ENCODE results near the gene PHF21A. TPM values are rescaled to one million over a fixed set of nuclear protein-coding genes. Genes with fewer than 3 reads are reported as not detected.

Gene PHF21A
- total RNA-seq, 4 donors from 2014 or later: 16.1 to 73.0 (median 22.1) TPM

DNA sequence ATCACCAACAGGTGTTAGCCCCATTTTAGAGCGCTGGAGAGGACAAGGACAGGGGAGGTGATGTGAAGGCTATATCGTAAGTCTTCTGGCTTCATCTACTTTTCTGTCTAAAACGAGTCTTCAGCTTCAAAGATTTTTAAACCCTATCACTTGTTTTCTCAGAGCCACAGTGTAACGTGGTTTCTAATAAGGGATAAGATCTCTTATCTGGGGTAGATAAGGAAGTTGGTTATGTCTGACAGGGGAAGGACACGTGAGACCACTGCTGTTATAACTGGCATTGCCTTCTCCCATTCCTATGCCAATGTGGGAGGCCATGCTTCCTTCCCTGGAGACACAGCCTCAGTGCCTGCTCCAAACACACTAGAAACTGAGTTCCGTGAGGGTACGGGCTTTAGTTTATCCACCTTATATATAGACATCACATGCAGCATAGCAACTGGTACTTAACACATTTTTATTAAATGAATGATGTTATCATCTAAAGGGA is 159.5 kb downstream of the PHF21A start:
- TF ChIP-seq, protein P1, sequence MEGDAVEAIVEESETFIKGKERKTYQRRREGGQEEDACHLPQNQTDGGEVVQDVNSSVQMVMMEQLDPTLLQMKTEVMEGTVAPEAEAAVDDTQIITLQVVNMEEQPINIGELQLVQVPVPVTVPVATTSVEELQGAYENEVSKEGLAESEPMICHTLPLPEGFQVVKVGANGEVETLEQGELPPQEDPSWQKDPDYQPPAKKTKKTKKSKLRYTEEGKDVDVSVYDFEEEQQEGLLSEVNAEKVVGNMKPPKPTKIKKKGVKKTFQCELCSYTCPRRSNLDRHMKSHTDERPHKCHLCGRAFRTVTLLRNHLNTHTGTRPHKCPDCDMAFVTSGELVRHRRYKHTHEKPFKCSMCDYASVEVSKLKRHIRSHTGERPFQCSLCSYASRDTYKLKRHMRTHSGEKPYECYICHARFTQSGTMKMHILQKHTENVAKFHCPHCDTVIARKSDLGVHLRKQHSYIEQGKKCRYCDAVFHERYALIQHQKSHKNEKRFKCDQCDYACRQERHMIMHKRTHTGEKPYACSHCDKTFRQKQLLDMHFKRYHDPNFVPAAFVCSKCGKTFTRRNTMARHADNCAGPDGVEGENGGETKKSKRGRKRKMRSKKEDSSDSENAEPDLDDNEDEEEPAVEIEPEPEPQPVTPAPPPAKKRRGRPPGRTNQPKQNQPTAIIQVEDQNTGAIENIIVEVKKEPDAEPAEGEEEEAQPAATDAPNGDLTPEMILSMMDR (IDR thresholded peaks at IDR 0.05): no peak
- no peak for ATAC-seq (ENCODE audit: low FRiP score)
- no peak for DNase-seq (ENCODE audit: low spot score)

DNA sequence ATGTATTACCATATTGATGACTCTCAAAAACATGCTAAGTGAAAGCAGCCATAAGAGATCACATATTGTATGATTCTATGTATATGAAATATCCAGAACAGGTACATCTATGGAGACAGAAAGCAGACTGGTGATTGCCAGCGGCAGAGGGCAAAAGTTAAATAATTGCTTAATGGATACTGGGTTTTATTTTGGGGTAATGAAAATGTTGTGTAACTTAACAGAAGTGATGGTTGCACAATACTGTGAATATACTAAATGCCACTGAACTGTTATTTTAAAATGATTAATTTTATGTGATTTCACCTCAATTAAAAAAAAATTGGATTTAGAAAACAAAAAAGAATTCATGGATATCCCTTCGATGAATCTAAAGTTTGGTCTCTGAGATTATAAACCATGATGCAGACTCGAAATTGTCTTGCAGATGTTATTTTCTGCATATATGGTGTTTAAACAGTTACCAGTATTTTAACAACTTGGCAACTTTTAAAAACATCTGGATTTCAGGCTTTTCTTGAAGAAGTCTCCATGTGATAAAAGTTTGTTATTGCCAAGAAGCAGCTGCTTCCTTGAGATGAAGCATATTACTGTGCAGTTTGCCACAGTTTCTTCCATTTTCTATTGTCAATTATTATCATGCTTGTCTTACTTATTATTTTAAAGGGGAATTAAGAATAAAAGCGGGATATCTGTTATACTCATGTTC is 160.7 kb downstream of the PHF21A start:
- ATAC-seq (ENCODE audit: low FRiP score): no peak
- DNase-seq (ENCODE audit: low spot score): no peak
- TF ChIP-seq, protein P1 (IDR thresholded peaks at IDR 0.05): no peak

DNA sequence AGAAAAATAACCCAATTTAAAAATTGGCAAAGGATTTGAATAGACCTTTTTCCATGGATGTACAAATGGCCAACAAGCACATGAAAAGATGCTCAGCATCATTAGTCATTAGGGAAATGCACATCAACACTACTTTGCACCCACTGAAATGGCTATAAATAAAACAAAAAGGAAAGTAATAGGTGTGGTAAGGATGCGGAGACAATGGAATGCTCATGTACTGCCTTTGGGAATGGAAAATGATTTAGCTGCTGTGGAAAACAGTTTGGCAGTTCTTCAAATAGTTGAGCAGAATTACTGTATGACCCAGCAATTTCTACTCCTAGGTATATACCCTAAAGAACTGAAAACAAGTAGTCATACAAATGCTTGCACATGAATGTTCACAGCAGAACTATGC is 161.4 kb downstream of the PHF21A start:
- TF ChIP-seq, protein P1 (IDR thresholded peaks at IDR 0.05): no peak
- DNase-seq (ENCODE audit: low spot score) (no peak), ATAC-seq (ENCODE audit: low FRiP score) (no peak)

DNA sequence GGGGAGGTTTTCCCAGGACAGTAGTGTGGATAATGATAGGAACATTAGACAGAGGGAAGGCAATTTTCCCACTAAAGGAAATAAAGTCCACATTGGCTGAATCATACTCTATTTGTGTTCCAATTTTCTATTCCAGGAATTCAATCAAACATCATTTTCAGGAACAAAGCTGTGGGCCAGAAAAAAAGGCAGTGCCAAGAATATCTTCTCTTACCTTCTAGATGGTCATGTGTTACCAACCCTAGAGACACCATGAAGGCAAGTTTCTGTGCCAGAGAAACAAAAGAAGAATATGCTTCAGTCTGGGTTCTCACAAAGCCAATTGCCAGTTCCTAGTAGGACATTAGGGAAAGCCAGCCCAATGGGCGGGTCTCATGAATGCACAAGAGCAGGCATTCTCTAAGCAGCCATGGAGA is 171.3 kb downstream of the PHF21A start:
- TF ChIP-seq, protein P1 (IDR thresholded peaks at IDR 0.05): no peak
- no peak for DNase-seq (ENCODE audit: low spot score)
- ATAC-seq (ENCODE audit: low FRiP score): no peak

DNA sequence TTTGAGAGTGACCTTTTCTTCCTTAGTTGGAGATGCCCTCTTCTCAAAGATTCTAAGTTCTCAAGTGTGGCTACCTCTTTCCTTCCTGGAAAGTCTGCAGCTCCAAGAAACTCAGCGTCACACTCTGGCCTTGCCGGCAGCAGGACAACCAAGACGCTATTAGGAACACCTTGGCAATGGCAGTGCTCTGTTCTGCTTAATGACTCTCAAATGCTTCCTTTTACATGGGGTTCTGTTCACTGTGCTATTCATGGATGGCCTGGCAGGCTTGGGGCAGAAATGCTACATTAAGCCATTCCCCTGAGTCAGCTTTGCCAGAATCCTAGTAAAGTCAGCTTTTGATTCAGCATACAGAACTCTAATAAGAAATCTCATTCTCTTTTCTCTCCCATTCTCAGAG is 172.9 kb downstream of the PHF21A start:
- no peak for ATAC-seq (ENCODE audit: low FRiP score)
- DNase-seq (ENCODE audit: low spot score): no peak
- TF ChIP-seq, protein P1 (IDR thresholded peaks at IDR 0.05): no peak

DNA sequence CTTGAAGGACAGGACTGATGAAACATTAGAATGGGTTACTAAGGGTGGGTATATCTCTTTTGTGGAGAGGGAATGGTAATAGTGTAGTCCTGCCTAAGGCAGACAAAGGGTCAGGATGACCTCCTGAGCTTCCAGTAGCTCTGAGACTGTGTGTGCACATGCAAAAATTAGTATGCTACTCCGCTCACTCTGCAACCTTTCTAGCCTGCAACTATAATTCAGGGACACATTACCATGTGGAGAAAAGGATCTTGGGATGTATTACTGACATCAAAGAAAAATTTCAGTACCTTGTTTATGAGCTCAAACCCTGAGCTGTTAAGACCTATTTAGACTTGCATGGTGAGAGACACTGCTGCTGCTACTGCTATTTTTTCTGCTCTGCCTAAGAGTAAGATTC is 173.4 kb downstream of the PHF21A start:
- ATAC-seq (ENCODE audit: low FRiP score): no peak
- TF ChIP-seq, protein P1 (IDR thresholded peaks at IDR 0.05): no peak
- no peak for DNase-seq (ENCODE audit: low spot score)

DNA sequence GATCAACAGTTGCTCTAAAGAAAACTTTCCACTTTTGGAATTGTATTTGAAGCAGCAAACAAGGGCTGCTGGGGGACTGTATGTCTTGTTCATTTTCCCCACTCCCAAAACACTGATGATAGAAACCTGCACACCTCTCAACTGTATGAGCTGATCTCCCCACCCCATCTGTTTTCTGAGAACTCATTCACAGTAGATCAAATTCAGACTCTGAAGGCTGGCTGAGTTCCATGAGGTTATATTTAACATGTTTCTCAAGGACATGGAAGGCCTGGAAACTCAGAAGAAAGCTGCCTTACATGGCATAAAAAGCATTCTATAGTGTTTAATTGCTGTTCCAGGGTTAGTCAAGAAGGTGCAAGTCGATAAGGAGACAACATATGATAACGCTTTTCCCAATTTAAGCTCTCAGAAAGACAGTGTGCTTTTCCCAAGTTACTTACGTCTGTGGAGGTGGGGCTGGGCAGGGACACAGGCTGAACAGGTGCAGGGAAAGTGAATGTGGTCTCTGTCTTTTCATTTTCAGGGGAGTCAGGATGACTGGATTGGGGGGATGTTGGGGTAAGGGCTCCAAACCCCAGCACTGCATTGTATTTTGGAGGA is 175.8 kb downstream of the PHF21A start:
- DNase-seq (ENCODE audit: low spot score): no peak
- TF ChIP-seq, protein P1 (IDR thresholded peaks at IDR 0.05): no peak
- ATAC-seq (ENCODE audit: low FRiP score): no peak
